ENCODE results near the gene RHBDD2.
"Not testable (repeated sequence)": the region's sequence is repeated elsewhere in the genome, so short reads cannot be mapped to it uniquely, and the experiment has no call there.

DNA sequence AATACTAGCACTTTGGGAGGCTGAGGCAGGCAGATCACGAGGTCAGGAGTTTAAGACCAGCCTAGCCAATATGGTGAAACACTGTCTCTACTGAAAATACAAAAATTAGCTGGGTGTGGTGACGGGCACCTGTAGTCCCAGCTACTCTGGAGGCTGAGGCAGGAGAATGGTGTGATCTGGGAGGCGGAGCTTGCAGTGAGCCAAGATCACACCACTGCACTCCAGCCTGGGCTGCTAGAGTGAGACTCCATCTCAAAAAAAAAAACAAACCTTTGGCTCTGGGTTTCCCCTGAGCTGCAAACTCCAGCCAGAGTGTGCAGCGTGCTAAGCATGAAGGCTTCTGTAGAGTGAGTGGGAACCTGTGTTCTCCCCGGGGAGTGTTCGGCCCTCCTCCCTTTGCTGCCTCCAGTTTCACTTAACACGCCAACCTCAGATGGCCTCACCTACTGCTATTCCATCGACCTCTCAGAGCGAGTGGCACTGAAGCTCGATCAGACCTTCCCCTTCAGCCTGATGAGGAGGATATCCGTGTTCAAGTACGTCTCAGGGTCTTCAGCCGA is 4.5 kb downstream of the RHBDD2 start:
- TF ChIP-seq, protein P1, sequence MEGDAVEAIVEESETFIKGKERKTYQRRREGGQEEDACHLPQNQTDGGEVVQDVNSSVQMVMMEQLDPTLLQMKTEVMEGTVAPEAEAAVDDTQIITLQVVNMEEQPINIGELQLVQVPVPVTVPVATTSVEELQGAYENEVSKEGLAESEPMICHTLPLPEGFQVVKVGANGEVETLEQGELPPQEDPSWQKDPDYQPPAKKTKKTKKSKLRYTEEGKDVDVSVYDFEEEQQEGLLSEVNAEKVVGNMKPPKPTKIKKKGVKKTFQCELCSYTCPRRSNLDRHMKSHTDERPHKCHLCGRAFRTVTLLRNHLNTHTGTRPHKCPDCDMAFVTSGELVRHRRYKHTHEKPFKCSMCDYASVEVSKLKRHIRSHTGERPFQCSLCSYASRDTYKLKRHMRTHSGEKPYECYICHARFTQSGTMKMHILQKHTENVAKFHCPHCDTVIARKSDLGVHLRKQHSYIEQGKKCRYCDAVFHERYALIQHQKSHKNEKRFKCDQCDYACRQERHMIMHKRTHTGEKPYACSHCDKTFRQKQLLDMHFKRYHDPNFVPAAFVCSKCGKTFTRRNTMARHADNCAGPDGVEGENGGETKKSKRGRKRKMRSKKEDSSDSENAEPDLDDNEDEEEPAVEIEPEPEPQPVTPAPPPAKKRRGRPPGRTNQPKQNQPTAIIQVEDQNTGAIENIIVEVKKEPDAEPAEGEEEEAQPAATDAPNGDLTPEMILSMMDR (IDR thresholded peaks at IDR 0.05): not testable (repeated sequence)
- not testable (repeated sequence) for TF ChIP-seq EZH2 (IDR thresholded peaks at IDR 0.05; ENCODE audit: borderline replicate concordance, insufficient read depth, low read depth, low read length, poor library complexity, severe bottlenecking)
